SU-DHL-6 (cell line): ENCODE data around the gene KIAA0825.

ENCODE experiments used
- EZH2phosphoT487 ChIP-seq: fragments of 200-600 bp; sonication (generic), shearing (Covaris generic); conservative IDR thresholded peaks from 2 replicates; pipeline ENCODE4 v1.6.1; 2018; ENCODE audit warnings: mild to moderate bottlenecking, antibody characterized with exemption, low read length, moderate library complexity, mixed read lengths
- TF ChIP-seq, protein P1 (sequence below): fragments of 200-600 bp; sonication (generic); IDR thresholded peaks from one replicate; pipeline ENCODE4 v1.5.1; 2017; ENCODE audit warnings: antibody characterized with exemption, mild to moderate bottlenecking, low read length, moderate library complexity; ENCODE audit not compliant: insufficient read depth, poor library complexity, severe bottlenecking

DNA sequence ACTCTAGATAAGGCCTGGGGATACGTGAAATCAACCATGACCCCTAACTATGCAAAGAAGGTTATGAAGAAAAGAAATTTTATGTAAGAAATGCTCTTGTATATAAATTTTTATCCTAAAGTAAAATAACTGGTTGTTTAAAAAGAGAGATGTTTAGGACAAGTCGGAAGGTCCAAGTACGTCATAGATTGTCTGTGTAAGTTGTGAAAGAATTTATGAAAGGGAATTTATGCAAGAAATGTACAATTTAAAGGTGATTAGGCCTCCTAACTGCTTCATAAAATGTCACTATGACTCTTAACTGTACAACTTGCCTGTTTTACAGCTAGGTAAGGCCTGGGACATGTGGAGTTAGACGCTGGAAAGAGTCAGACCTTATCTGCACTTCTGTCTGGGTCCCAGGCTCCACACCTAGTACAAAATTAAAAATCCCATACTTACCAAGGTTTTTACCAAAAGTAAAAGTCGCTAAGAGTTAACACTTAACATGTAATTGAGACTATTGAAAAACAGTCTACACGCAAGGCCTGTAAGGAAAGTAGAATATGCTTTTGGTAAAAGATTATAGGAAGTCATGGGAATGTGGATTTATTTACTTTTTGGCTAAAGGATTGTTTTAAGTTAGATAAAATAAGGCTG is 77.4 kb downstream of the KIAA0825 start:
- TF ChIP-seq, protein P1, sequence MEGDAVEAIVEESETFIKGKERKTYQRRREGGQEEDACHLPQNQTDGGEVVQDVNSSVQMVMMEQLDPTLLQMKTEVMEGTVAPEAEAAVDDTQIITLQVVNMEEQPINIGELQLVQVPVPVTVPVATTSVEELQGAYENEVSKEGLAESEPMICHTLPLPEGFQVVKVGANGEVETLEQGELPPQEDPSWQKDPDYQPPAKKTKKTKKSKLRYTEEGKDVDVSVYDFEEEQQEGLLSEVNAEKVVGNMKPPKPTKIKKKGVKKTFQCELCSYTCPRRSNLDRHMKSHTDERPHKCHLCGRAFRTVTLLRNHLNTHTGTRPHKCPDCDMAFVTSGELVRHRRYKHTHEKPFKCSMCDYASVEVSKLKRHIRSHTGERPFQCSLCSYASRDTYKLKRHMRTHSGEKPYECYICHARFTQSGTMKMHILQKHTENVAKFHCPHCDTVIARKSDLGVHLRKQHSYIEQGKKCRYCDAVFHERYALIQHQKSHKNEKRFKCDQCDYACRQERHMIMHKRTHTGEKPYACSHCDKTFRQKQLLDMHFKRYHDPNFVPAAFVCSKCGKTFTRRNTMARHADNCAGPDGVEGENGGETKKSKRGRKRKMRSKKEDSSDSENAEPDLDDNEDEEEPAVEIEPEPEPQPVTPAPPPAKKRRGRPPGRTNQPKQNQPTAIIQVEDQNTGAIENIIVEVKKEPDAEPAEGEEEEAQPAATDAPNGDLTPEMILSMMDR = no peak
- TF ChIP-seq EZH2phosphoT487 = no peak
